ENCODE data around the gene UNC45A. TPM values are rescaled to one million over a fixed set of nuclear protein-coding genes. Genes with fewer than 3 reads are reported as not detected.

UNC45A gene
- total RNA-seq, 1 donor from 2014 or later, result 72.8 TPM

GRCh38 chr15:90929246-90930019, 5.7 kb upstream of the UNC45A start:
- ATAC-seq (ENCODE audit: low read depth) (no peak), DNase-seq (no peak)
- H3K27ac Mint-ChIP-seq, result peak overlapping the region; percentile 97
- peak overlapping the region; percentile 96 for H3K4me3 Mint-ChIP-seq
- H3K27me3 Mint-ChIP-seq, result no peaks in the 10 kb centered on the region
- H3K4me1 Mint-ChIP-seq, result peaks cover 41% of the 10 kb centered on the region
- ChIA-PET POLR2A (interaction anchor here (0.6 to 8.7 kb wide), 12 partner anchors 9 to 870 kb away, joined by 3 to 213 read pairs (median 5); partner anchors contain the start of genes FES, IQGAP1, MAN2A2 and RCCD1), CTCF (interaction anchor here (1.0 to 8.7 kb wide), 3 partner anchors 30 to 567 kb away, joined by 3 to 193 read pairs (median 55); partner anchors contain the start of genes FES and MAN2A2)
- no peaks in the 10 kb centered on the region for H3K9me3 Mint-ChIP-seq
- peaks cover 3% of the 10 kb centered on the region for H3K36me3 Mint-ChIP-seq (ENCODE audit: low read depth)
- no peak for TF ChIP-seq CTCF (IDR thresholded peaks at IDR 0.05)
- intact Hi-C loops (cut with micrococcal nuclease), result loop anchor here (5.0 kb wide), 5 partner anchors 262 to 827 kb away; partner anchors contain the start of genes CIB1, GDPGP1 and IDH2

GRCh38 chr15:90930861-90931574, 4.1 kb upstream of the UNC45A start:
- DNase-seq, result no peak
- TF ChIP-seq CTCF (IDR thresholded peaks at IDR 0.05), result no peak
- ChIA-PET CTCF (interaction anchor here (0.6 to 8.7 kb wide), 20 partner anchors 13 to 630 kb away, joined by 3 to 193 read pairs (median 4); partner anchors contain the start of genes FES, MAN2A2 and RCCD1), POLR2A (interaction anchor here (0.5 to 8.7 kb wide), 23 partner anchors 8 to 1369 kb away, joined by 3 to 213 read pairs (median 5); partner anchors contain the start of genes AP3S2, BLM, CRTC3 and FES)
- Mint-ChIP-seq H3K36me3 (ENCODE audit: low read depth) (peaks cover 3% of the 10 kb centered on the region), H3K27me3 (no peaks in the 10 kb centered on the region), H3K9me3 (no peaks in the 10 kb centered on the region), H3K27ac (peak overlapping the region; percentile 97), H3K4me1 (peaks cover 44% of the 10 kb centered on the region), H3K4me3 (peak overlapping the region; percentile 96)
- intact Hi-C loops (cut with micrococcal nuclease), result loop anchor here (5.0 kb wide), 5 partner anchors 264 to 829 kb away; partner anchors contain the start of genes CIB1, GDPGP1 and IDH2
- ATAC-seq (ENCODE audit: low read depth), result no peak

GRCh38 chr15:90931575-90931827, 3.6 kb upstream of the UNC45A start:
- TF ChIP-seq CTCF (IDR thresholded peaks at IDR 0.05), result no peak
- ChIA-PET CTCF (interaction anchor here (0.6 to 8.7 kb wide), 24 partner anchors 12 to 630 kb away, joined by 3 to 193 read pairs (median 4); partner anchors contain the start of genes BLM, FES, MAN2A2 and RCCD1), POLR2A (interaction anchor here (0.5 to 8.7 kb wide), 24 partner anchors 8 to 1370 kb away, joined by 3 to 213 read pairs (median 4); partner anchors contain the start of genes AP3S2, BLM, FES and IQGAP1)
- Mint-ChIP-seq H3K27ac (peak overlapping the region; percentile 97), H3K4me1 (peaks cover 49% of the 10 kb centered on the region), H3K9me3 (no peaks in the 10 kb centered on the region), H3K36me3 (ENCODE audit: low read depth) (peaks cover 6% of the 10 kb centered on the region), H3K27me3 (no peaks in the 10 kb centered on the region), H3K4me3 (peak overlapping the region; percentile 96)
- DNase-seq (no peak), ATAC-seq (ENCODE audit: low read depth) (no peak)
- intact Hi-C loops (cut with micrococcal nuclease), result loop anchor here (5.0 kb wide), 5 partner anchors 264 to 829 kb away; partner anchors contain the start of genes CIB1, GDPGP1 and IDH2

- CTCF ChIA-PET, result interaction anchor here (0.6 to 8.7 kb wide), 31 partner anchors 9 to 631 kb away, joined by 3 to 193 read pairs (median 4); partner anchors contain the start of genes BLM, FES, MAN2A2 and RCCD1
- H3K36me3 Mint-ChIP-seq (ENCODE audit: low read depth), result peaks cover 9% of the 10 kb centered on the region
- intact Hi-C loops (cut with micrococcal nuclease), result loop anchor here (1.0 to 5.0 kb wide), 6 partner anchors 265 to 830 kb away; partner anchors contain the start of genes CIB1, GDPGP1, IDH2 and IQGAP1
Observed at GRCh38 chr15:90931828-90932659, 3.0 kb upstream of the UNC45A start, which contains the start of gene HDDC3. HDDC3 (minus strand) TSS chr15:90932549; CDS start chr15:90932540, 9 bp downstream.

More at GRCh38 chr15:90931828-90932659, 3.0 kb upstream of the UNC45A start, which contains the start of gene HDDC3:
- no peaks in the 10 kb centered on the region for H3K9me3 Mint-ChIP-seq
- ATAC-seq (ENCODE audit: low read depth) (peak; percentile 56), DNase-seq (peak; percentile 95)
- POLR2A ChIA-PET, result interaction anchor here (0.5 to 8.7 kb wide), 29 partner anchors 9 to 1038 kb away, joined by 3 to 213 read pairs (median 4); partner anchors contain the start of genes AP3S2, BLM, FES and IQGAP1
- peak within 1 kb of the TSS; percentile 97 for H3K27ac Mint-ChIP-seq
- H3K4me3 Mint-ChIP-seq, result peak within 1 kb of the TSS; percentile 96
- TF ChIP-seq CTCF (IDR thresholded peaks at IDR 0.05), result peak; percentile 85
- peaks cover 53% of the 10 kb centered on the region for H3K4me1 Mint-ChIP-seq
- H3K27me3 Mint-ChIP-seq, result no peaks in the 10 kb centered on the region

Data from activated B cell treated with CpG ODN at 0.5 μM for 24 hours (primary cell).